Ishikawa (cell line): Measurements from ENCODE around the gene OTUB2.

Experiments used
- CREB1 ChIP-seq: IDR thresholded peaks from 2 replicates; pipeline ENCODE4 v1.6.1; 2012; ENCODE audit warnings: low read depth
- EP300 ChIP-seq: IDR thresholded peaks from 2 replicates; pipeline ENCODE4 v1.6.1; 2012; ENCODE audit warnings: borderline replicate concordance
- FOXM1 ChIP-seq: IDR thresholded peaks from 2 replicates; pipeline ENCODE4 v1.6.1; 2012; ENCODE audit warnings: low read depth, borderline replicate concordance
- NFIC ChIP-seq: IDR thresholded peaks from 2 replicates; pipeline ENCODE4 v1.6.1; 2012
- RAD21 ChIP-seq: IDR thresholded peaks from 2 replicates; pipeline ENCODE4 v1.6.1; 2012; ENCODE audit warnings: low read depth
- REST ChIP-seq: IDR thresholded peaks from 2 replicates; pipeline ENCODE4 v1.6.1; 2012; ENCODE audit warnings: low read depth, mild to moderate bottlenecking
- TAF1 ChIP-seq: IDR thresholded peaks from 2 replicates; pipeline ENCODE4 v1.6.1; 2012; ENCODE audit warnings: low read depth, mild to moderate bottlenecking
- TEAD4 ChIP-seq: IDR thresholded peaks from 2 replicates; pipeline ENCODE4 v1.6.1; 2012
- YY1 ChIP-seq: IDR thresholded peaks from 2 replicates; pipeline ENCODE4 v1.6.1; 2012; ENCODE audit warnings: low read depth
- ZBTB7A ChIP-seq: IDR thresholded peaks from 2 replicates; pipeline ENCODE4 v1.6.1; 2012; ENCODE audit warnings: low read depth
- TF ChIP-seq, protein P1 (sequence below): IDR thresholded peaks from 2 replicates; pipeline ENCODE4 v1.6.1; 2012
- TF ChIP-seq, protein P2 (sequence below): IDR thresholded peaks from 2 replicates; pipeline ENCODE4 v1.6.1; 2012

- TF ChIP-seq REST, result no peak
- no peak for TF ChIP-seq FOXM1
- TF ChIP-seq, protein P1, sequence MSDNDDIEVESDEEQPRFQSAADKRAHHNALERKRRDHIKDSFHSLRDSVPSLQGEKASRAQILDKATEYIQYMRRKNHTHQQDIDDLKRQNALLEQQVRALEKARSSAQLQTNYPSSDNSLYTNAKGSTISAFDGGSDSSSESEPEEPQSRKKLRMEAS, result no peak
- TF ChIP-seq TEAD4, result no peak
- TF ChIP-seq NFIC, result no peak
- no peak for TF ChIP-seq EP300
- TF ChIP-seq, protein P2, sequence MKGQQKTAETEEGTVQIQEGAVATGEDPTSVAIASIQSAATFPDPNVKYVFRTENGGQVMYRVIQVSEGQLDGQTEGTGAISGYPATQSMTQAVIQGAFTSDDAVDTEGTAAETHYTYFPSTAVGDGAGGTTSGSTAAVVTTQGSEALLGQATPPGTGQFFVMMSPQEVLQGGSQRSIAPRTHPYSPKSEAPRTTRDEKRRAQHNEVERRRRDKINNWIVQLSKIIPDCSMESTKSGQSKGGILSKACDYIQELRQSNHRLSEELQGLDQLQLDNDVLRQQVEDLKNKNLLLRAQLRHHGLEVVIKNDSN, result no peak
- TF ChIP-seq CREB1, result no peak
- no peak for TF ChIP-seq RAD21
- no peak for TF ChIP-seq TAF1
- TF ChIP-seq YY1, result no peak
- TF ChIP-seq ZBTB7A, result no peak
These were observed 19.0 kb downstream of the OTUB2 start for GRCh38 chr14:94045101-94045500.
